HL-60 (cell line): ENCODE results near the gene NBPF26.
"Not testable (repeated sequence)": the region's sequence is repeated elsewhere in the genome, so short reads cannot be mapped to it uniquely, and the experiment has no call there.

Experiments
- CTCF ChIP-seq: IDR thresholded peaks from one replicate; pipeline ENCODE4 v1.5.1; 2011; ENCODE audit warnings: low read length, control low read depth, inconsistent platforms; ENCODE audit not compliant: insufficient read depth
- POLR2AphosphoS5 ChIP-seq: IDR thresholded peaks from 2 replicates; pipeline ENCODE4 v1.6.1; 2012; ENCODE audit warnings: low read depth
- SPI1 ChIP-seq: IDR thresholded peaks from 2 replicates; pipeline ENCODE4 v1.6.1; 2012; ENCODE audit warnings: low read depth, mild to moderate bottlenecking, borderline replicate concordance
- TF ChIP-seq, protein P1 (sequence below): IDR thresholded peaks from 2 replicates; pipeline ENCODE4 v1.6.1; 2012; ENCODE audit warnings: low read depth; ENCODE audit not compliant: insufficient replicate concordance

DNA sequence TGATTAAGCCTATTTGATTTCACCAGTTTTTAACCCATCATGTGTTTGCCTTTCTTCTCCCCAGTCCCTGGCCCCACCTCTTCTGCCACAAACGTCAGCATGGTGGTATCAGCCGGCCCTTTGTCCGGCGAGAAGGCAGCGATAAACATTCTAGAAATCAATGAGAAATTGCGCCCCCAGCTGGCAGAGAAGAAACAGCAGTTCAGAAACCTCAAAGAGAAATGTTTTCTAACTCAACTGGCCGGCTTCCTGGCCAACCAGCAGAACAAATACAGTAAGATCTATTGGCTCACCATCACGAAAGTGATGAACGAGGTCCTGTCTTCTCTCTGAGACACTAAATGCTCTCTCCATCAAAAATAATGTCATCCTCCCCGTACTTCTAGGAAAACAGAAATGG is 88.1 kb downstream of the NBPF26 start:
- TF ChIP-seq CTCF, POLR2AphosphoS5, SPI1: not testable (repeated sequence)
- TF ChIP-seq, protein P1, sequence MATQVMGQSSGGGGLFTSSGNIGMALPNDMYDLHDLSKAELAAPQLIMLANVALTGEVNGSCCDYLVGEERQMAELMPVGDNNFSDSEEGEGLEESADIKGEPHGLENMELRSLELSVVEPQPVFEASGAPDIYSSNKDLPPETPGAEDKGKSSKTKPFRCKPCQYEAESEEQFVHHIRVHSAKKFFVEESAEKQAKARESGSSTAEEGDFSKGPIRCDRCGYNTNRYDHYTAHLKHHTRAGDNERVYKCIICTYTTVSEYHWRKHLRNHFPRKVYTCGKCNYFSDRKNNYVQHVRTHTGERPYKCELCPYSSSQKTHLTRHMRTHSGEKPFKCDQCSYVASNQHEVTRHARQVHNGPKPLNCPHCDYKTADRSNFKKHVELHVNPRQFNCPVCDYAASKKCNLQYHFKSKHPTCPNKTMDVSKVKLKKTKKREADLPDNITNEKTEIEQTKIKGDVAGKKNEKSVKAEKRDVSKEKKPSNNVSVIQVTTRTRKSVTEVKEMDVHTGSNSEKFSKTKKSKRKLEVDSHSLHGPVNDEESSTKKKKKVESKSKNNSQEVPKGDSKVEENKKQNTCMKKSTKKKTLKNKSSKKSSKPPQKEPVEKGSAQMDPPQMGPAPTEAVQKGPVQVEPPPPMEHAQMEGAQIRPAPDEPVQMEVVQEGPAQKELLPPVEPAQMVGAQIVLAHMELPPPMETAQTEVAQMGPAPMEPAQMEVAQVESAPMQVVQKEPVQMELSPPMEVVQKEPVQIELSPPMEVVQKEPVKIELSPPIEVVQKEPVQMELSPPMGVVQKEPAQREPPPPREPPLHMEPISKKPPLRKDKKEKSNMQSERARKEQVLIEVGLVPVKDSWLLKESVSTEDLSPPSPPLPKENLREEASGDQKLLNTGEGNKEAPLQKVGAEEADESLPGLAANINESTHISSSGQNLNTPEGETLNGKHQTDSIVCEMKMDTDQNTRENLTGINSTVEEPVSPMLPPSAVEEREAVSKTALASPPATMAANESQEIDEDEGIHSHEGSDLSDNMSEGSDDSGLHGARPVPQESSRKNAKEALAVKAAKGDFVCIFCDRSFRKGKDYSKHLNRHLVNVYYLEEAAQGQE: not testable (repeated sequence)
